K562 (cell line): ENCODE data around the gene ARHGAP42. TPM values are rescaled to one million over a fixed set of nuclear protein-coding genes. Genes with fewer than 3 reads are reported as not detected.

ENCODE experiments used
- ATAC-seq: fragments of 200-7000 bp; cut with Tn5 transposase; 3 replicates; pipeline ENCODE4 v1.9.1; 2020; ENCODE audit warnings: moderate library complexity
- BruUV-seq: library from RNA; stranded (reverse); fragments of 400-500 nt; replicated peaks from 2 replicates; lab custom pipeline; 2021; lab: Mats Ljungman, UMichigan
- CTCF ChIA-PET: fragments of 300-600 bp; formaldehyde crosslinking; extraction: SDS; loops from one replicate; lab custom pipeline; 2021; ENCODE audit warnings: low intra/inter-chr PET ratio; lab: Yijun Ruan, JAX
- POLR2A ChIA-PET: fragments of 300-600, 350-650 bp; sonication (Branson Sonifier 250); formaldehyde crosslinking; extraction: SDS; loops from one replicate; lab custom pipeline; 2021; ENCODE audit warnings: antibody characterized with exemption, inconsistent platforms; lab: Yijun Ruan, JAX
- DNase-seq, 4 experiments: peaks; one replicate each; pipeline versions ENCODE4 v3.0.0 to v3.0.0-alpha.2; 2011 to 2018; ENCODE audit warnings: low spot score in 3 of 4, mixed read lengths in 3 of 4; ENCODE audit errors: extremely low read depth in 1 of 4
- FAIRE-seq: peaks from 2 replicates; lab custom pipeline; 2011; peaks lifted over from hg19 to GRCh38; lab: Jason Lieb, UNC
- H2AFZ ChIP-seq: 2 replicates; pipeline ENCODE4 v1.6.0; 2011; ENCODE audit warnings: low read depth, low read length, control low read depth, inconsistent platforms
- H3K27ac ChIP-seq: fragments of 200-600 bp; 3 replicates; pipeline ENCODE4 v1.8.0; 2011; ENCODE audit warnings: low read depth, mild to moderate bottlenecking, control low read depth, inconsistent platforms, low read length, moderate library complexity, mixed read lengths; ENCODE audit errors: extremely low read depth
- H3K27me3 ChIP-seq, 2 experiments: fragments of 300-600 bp in 1 of 2; 2 replicates in 1 of 2; 3 replicates in 1 of 2; pipeline versions ENCODE4 v1.6.0 to v1.8.0; 2011; ENCODE audit warnings: inconsistent platforms in 2 of 2, low read length in 2 of 2, mild to moderate bottlenecking in 1 of 2, mixed read lengths in 1 of 2, moderate library complexity in 1 of 2; ENCODE audit not compliant: control insufficient read depth in 2 of 2, insufficient read depth in 2 of 2
- H3K36me3 ChIP-seq: fragments of 300-600 bp; 3 replicates; pipeline ENCODE4 v1.8.0; 2011; ENCODE audit warnings: mild to moderate bottlenecking, low read length, inconsistent platforms; ENCODE audit not compliant: control insufficient read depth, insufficient read depth
- H3K4me1 ChIP-seq, 2 experiments: fragments of 200-600 bp in 1 of 2; replicated peaks in 1 of 2; 2 replicates in 1 of 2; 3 replicates in 1 of 2; pipeline versions ENCODE4 v1.5.1 to v1.8.0; 2011; ENCODE audit warnings: inconsistent platforms in 2 of 2, low read length in 2 of 2, mild to moderate bottlenecking in 1 of 2, mixed read lengths in 1 of 2, moderate library complexity in 1 of 2; ENCODE audit not compliant: control insufficient read depth in 2 of 2, insufficient read depth in 2 of 2
- H3K4me2 ChIP-seq: 2 replicates; pipeline ENCODE4 v1.6.1; 2011; ENCODE audit warnings: low read length, control low read depth, inconsistent platforms, mixed read lengths; ENCODE audit not compliant: insufficient read depth
- H3K4me3 ChIP-seq: fragments of 200-600 bp; sonication (generic), shearing (Covaris generic); 2 replicates; pipeline ENCODE4 v1.5.1; 2016; ENCODE audit warnings: control low read depth, inconsistent platforms
- H3K79me2 ChIP-seq: fragments of 200-600 bp; 3 replicates; pipeline ENCODE4 v1.8.0; 2011; ENCODE audit warnings: low read length, inconsistent platforms; ENCODE audit not compliant: control insufficient read depth, insufficient read depth
- H3K9ac ChIP-seq, 2 experiments: 2 replicates each; pipeline versions ENCODE4 v1.6.0 to v1.6.1; 2011; ENCODE audit warnings: low read depth in 2 of 2, low read length in 2 of 2, control low read depth in 1 of 2, inconsistent platforms in 1 of 2, mild to moderate bottlenecking in 1 of 2, mixed read lengths in 1 of 2; ENCODE audit not compliant: insufficient read depth in 1 of 2
- H3K9me1 ChIP-seq: one replicate; pipeline ENCODE4 v1.6.0; 2011; ENCODE audit warnings: inconsistent platforms, mild to moderate bottlenecking, low read length, moderate library complexity; ENCODE audit not compliant: control insufficient read depth, insufficient read depth
- H3K9me3 ChIP-seq: replicated peaks from 2 replicates; pipeline ENCODE4 v1.5.1; 2011; ENCODE audit warnings: low read depth, low read length, inconsistent platforms; ENCODE audit not compliant: control insufficient read depth, insufficient read depth
- H4K20me1 ChIP-seq: replicated peaks from 2 replicates; pipeline ENCODE4 v1.6.1; 2011; ENCODE audit warnings: low read length, inconsistent platforms, mixed read lengths; ENCODE audit not compliant: control insufficient read depth, insufficient read depth
- CREBBP ChIP-seq: IDR thresholded peaks from one replicate; pipeline ENCODE4 v1.6.1; 2012; ENCODE audit warnings: low read depth, mild to moderate bottlenecking, control low read depth, inconsistent platforms, low read length
- ELF1 ChIP-seq: fragments of 200-800 bp; sonication (Bioruptor generic); IDR thresholded peaks from 2 replicates; pipeline ENCODE4 v1.6.1; 2016; ENCODE audit warnings: missing genetic modification characterization, missing compliant biosample characterization
- ETV5 ChIP-seq: sonication (generic); formaldehyde crosslinking; IDR thresholded peaks from 2 replicates; pipeline ENCODE4 v1.4.0; 2020; ENCODE audit warnings: low read depth, mild to moderate bottlenecking, missing genetic modification reagents
- NFIC ChIP-seq: fragments of 450-650 bp; IDR thresholded peaks from 2 replicates; pipeline ENCODE4 v1.6.1; 2017; ENCODE audit warnings: mild to moderate bottlenecking, inconsistent platforms
- ZNF507 ChIP-seq: conservative IDR thresholded peaks from 2 replicates; pipeline ENCODE4 v1.6.1; 2017; ENCODE audit warnings: missing genetic modification characterization, missing compliant biosample characterization
- ZNF830 ChIP-seq: fragments of 250-450 bp; sonication (Bioruptor Pico); IDR thresholded peaks from 2 replicates; pipeline ENCODE4 v1.5.0; 2021; ENCODE audit warnings: mild to moderate bottlenecking
- WGBS: fragments of 100-300 bp; shearing (Covaris generic); methylation state at CpG from one replicate; pipeline ENCODE4 v1.1.6; 2016; ENCODE audit warnings: low coverage, mixed read lengths; ENCODE audit not compliant: insufficient coverage; ENCODE audit errors: missing lambda C conversion rate; 5-methylcytosine and 5-hydroxymethylcytosine counted together
- in situ Hi-C: fragments of 300-500 bp; cut with MboI; formaldehyde crosslinking; loops from 4 replicates; pipeline ENCODE4 v1.15.0; 2018; ENCODE audit warnings: inconsistent platforms, mixed read lengths
- intact Hi-C: fragments of 100-400 bp; cut with micrococcal nuclease; formaldehyde crosslinking; loops from 2 replicates; pipeline ENCODE4 v1.14.2; 2022
- polyA plus RNA-seq, 8 experiments: library from polyadenylated mRNA; depleted of rRNA in 4 of 8; stranded (reverse) in 5 of 8; unstranded in 3 of 8; fragments of >200 nt; fragmentation: Nextera tagmentation in 2 of 8; fragmentation: Illumina TruSeq in 1 of 8; extraction: Ambion mirVana in 2 of 8; extraction: Trizol in 1 of 8; gene quantifications; 2 replicates each; pipeline versions ENCODE4 v1.2.1 to v1.2.3, GENCODE V29; 2011 to 2014; ENCODE audit warnings: inconsistent platforms in 1 of 8, missing spikeins in 1 of 8
- total RNA-seq, 7 experiments: library from RNA; depleted of rRNA in 6 of 7; stranded (reverse); fragments of >200 nt in 6 of 7; fragmentation: Illumina TruSeq in 2 of 7; extraction: Trizol in 2 of 7; gene quantifications; 2 replicates each; pipeline versions ENCODE4 v1.2.1 to v1.2.3, GENCODE V29; 2011 to 2021; ENCODE audit warnings: low replicate concordance in 1 of 7

ARHGAP42 gene
- total and polyA plus RNA-seq, 9 of the 15 experiments (the other 6 are each of a cell fraction or from before 2014, with no cell fraction given), result 0.95 to 6.1 (median 2.4) TPM

- intact Hi-C loops (no loop called here), in situ Hi-C loops (no loop called here)
- no peak overlapping the region for H2AFZ ChIP-seq
- 11% methylated on average over 6 of the region's 6 CpGs for WGBS
- H3K9me3 ChIP-seq, result no peaks in the 10 kb centered on the region
- no peak overlapping the region for H3K27ac ChIP-seq
- POLR2A ChIA-PET, result no interaction called here
- no peaks in the 10 kb centered on the region for H3K36me3 ChIP-seq
- no TSS peak for BruUV-seq
- H3K4me2 ChIP-seq, result no peak overlapping the region
- FAIRE-seq (no peak), ATAC-seq (no peak), DNase-seq (peak in 1 of 4 experiments; percentile 7)
- no peak overlapping the region for H3K9ac ChIP-seq
- H3K27me3 ChIP-seq, result no peaks in the 10 kb centered on the region
- H4K20me1 ChIP-seq, result no peaks in the 10 kb centered on the region
- H3K79me2 ChIP-seq, result no peaks in the 10 kb centered on the region
- H3K4me1 ChIP-seq, result no peaks in the 10 kb centered on the region
- CTCF ChIA-PET, result no interaction called here
- no peaks in the 10 kb centered on the region for H3K9me1 ChIP-seq
- no peak overlapping the region for H3K4me3 ChIP-seq
- TF ChIP-seq ETV5 (CRISPR knock-in tag) (no peak), ELF1 (tag) (no peak), NFIC (peak; percentile 64), ZNF830 (CRISPR knock-in tag) (no peak), CREBBP (no peak), ZNF507 (tag) (no peak)
- TF ChIP-seq, all 486 proteins: peak for 1
These were observed 231.7 kb downstream of the ARHGAP42 start for GRCh38 chr11:100918551-100919500.
